WERI-Rb-1 (cell line): ENCODE data around the gene ASB6.
"Not testable (repeated sequence)": the region's sequence is repeated elsewhere in the genome, so short reads cannot be mapped to it uniquely, and the experiment has no call there.

Source experiments
- DNase-seq: peaks from one replicate; pipeline ENCODE4 v3.0.0-alpha.2; 2020
- H3K27ac ChIP-seq: fragments of 250-450 bp; sonication (Bioruptor Pico); 2 replicates; pipeline ENCODE4 v1.5.1; 2020; ENCODE audit warnings: mild to moderate bottlenecking, moderate library complexity
- H3K27me3 ChIP-seq: fragments of 250-450 bp; sonication (Bioruptor Pico); 2 replicates; pipeline ENCODE4 v1.5.1; 2021; ENCODE audit warnings: mild to moderate bottlenecking, low read depth, moderate library complexity; ENCODE audit not compliant: insufficient read depth, severe bottlenecking
- H3K36me3 ChIP-seq: fragments of 250-450 bp; sonication (Bioruptor Pico); 2 replicates; pipeline ENCODE4 v1.5.1; 2020; ENCODE audit warnings: mild to moderate bottlenecking, moderate library complexity
- H3K4me3 ChIP-seq: 2 replicates; pipeline ENCODE4 v1.5.1; 2011; ENCODE audit warnings: low read depth, mild to moderate bottlenecking, control low read depth, low read length
- H3K9me3 ChIP-seq: fragments of 250-450 bp; sonication (Bioruptor Pico); 2 replicates; pipeline ENCODE4 v1.5.1; 2021; ENCODE audit warnings: mild to moderate bottlenecking, moderate library complexity; ENCODE audit not compliant: severe bottlenecking
- CTCF ChIP-seq: IDR thresholded peaks from 2 replicates; pipeline ENCODE4 v1.5.1; 2011; ENCODE audit warnings: low read depth, mild to moderate bottlenecking, control low read depth, inconsistent platforms, low read length

ASB6 gene

GRCh38 chr9:129597355-129598088 is 44.4 kb downstream of the ASB6 start:
- H3K4me3 ChIP-seq, result no peak overlapping the region
- no peaks in the 10 kb centered on the region for H3K27me3 ChIP-seq
- H3K27ac ChIP-seq, result no peak overlapping the region
- no peaks in the 10 kb centered on the region for H3K9me3 ChIP-seq
- TF ChIP-seq CTCF, result no peak
- DNase-seq, result no peak
- no peaks in the 10 kb centered on the region for H3K36me3 ChIP-seq

GRCh38 chr9:129596541-129597331 is 45.2 kb downstream of the ASB6 start:
- TF ChIP-seq CTCF, result no peak
- H3K27me3 ChIP-seq, result no peaks in the 10 kb centered on the region
- no peaks in the 10 kb centered on the region for H3K9me3 ChIP-seq
- H3K4me3 ChIP-seq, result no peak overlapping the region
- H3K27ac ChIP-seq, result no peak overlapping the region
- no peaks in the 10 kb centered on the region for H3K36me3 ChIP-seq
- DNase-seq, result no peak

GRCh38 chr9:129595903-129596540 is 45.9 kb downstream of the ASB6 start:
- H3K27me3 ChIP-seq, result no peaks in the 10 kb centered on the region
- no peak overlapping the region for H3K27ac ChIP-seq
- H3K4me3 ChIP-seq, result no peak overlapping the region
- no peak for TF ChIP-seq CTCF
- no peaks in the 10 kb centered on the region for H3K36me3 ChIP-seq
- H3K9me3 ChIP-seq, result no peaks in the 10 kb centered on the region
- no peak for DNase-seq

GRCh38 chr9:129595311-129595741 is 46.6 kb downstream of the ASB6 start:
- Histone ChIP-seq H3K36me3 (no peaks in the 10 kb centered on the region), H3K4me3 (no peak overlapping the region), H3K9me3 (no peaks in the 10 kb centered on the region), H3K27ac (no peak overlapping the region), H3K27me3 (no peaks in the 10 kb centered on the region)
- DNase-seq, result no peak
- no peak for TF ChIP-seq CTCF

- TF ChIP-seq CTCF, result no peak
- Histone ChIP-seq H3K4me3 (no peak overlapping the region), H3K9me3 (no peaks in the 10 kb centered on the region), H3K27ac (no peak overlapping the region), H3K36me3 (no peaks in the 10 kb centered on the region), H3K27me3 (no peaks in the 10 kb centered on the region)
- no peak for DNase-seq
These were observed 47.3 kb downstream of the ASB6 start for GRCh38 chr9:129594632-129595031.

- not testable (repeated sequence) for H3K9me3 ChIP-seq, H3K27me3 ChIP-seq, H3K27ac ChIP-seq
These were observed 49.2 kb downstream of the ASB6 start for GRCh38 chr9:129592790-129593189.

More at GRCh38 chr9:129592790-129593189, 49.2 kb downstream of the ASB6 start:
- not testable (repeated sequence) for H3K4me3 ChIP-seq, DNase-seq, H3K36me3 ChIP-seq
